ES-I3 (cell line): Measurements from ENCODE around the gene OR1L8.
"Not testable (repeated sequence)": the region's sequence is repeated elsewhere in the genome, so short reads cannot be mapped to it uniquely, and the experiment has no call there.

Source experiments
- H3K36me3 ChIP-seq: 2 replicates; pipeline ENCODE4 v1.6.1; 2013; ENCODE audit warnings: mild to moderate bottlenecking, low read length, control low read depth, moderate library complexity; ENCODE audit not compliant: insufficient read depth
- H3K4me1 ChIP-seq: 2 replicates; pipeline ENCODE4 v1.6.1; 2013; ENCODE audit warnings: mild to moderate bottlenecking, control low read depth, low read length; ENCODE audit not compliant: insufficient read depth
- H3K9ac ChIP-seq: 2 replicates; pipeline ENCODE4 v1.6.1; 2013; ENCODE audit warnings: low read depth, mild to moderate bottlenecking, low read length, moderate library complexity
- H3K9me3 ChIP-seq: 2 replicates; pipeline ENCODE4 v1.6.1; 2013; ENCODE audit warnings: mild to moderate bottlenecking, low read length, moderate library complexity; ENCODE audit not compliant: control insufficient read depth, insufficient read depth

OR1L8 gene

GRCh38 chr9:122538757-122539156 is 44.4 kb downstream of the OR1L8 start:
- no peaks in the 10 kb centered on the region for H3K36me3 ChIP-seq
- peaks cover 4% of the 10 kb centered on the region for H3K9me3 ChIP-seq
- no peak overlapping the region for H3K9ac ChIP-seq
- no peaks in the 10 kb centered on the region for H3K4me1 ChIP-seq

- H3K9ac ChIP-seq, H3K9me3 ChIP-seq, H3K4me1 ChIP-seq, H3K36me3 ChIP-seq: not testable (repeated sequence)
These were observed 46.1 kb downstream of the OR1L8 start for GRCh38 chr9:122537066-122537465.

- H3K9ac ChIP-seq, result no peak overlapping the region
- no peaks in the 10 kb centered on the region for H3K36me3 ChIP-seq
- no peaks in the 10 kb centered on the region for H3K4me1 ChIP-seq
- H3K9me3 ChIP-seq, result peaks cover 4% of the 10 kb centered on the region
These were observed 47.0 kb downstream of the OR1L8 start for GRCh38 chr9:122536134-122536533.

- not testable (repeated sequence) for H3K9ac ChIP-seq, H3K36me3 ChIP-seq, H3K9me3 ChIP-seq
These were observed 52.0 kb downstream of the OR1L8 start for GRCh38 chr9:122531157-122531556.

GRCh38 chr9:122527193-122527592 is 56.0 kb downstream of the OR1L8 start, which contains the start of gene OR1N1:
TSS of gene OR1N1 (minus strand) at chr9:122527293. CDS start at chr9:122527293, 0 bp downstream.
- Histone ChIP-seq H3K9me3 (no peaks in the 10 kb centered on the region), H3K4me1 (no peaks in the 10 kb centered on the region), H3K36me3 (no peaks in the 10 kb centered on the region), H3K9ac (no peak within 1 kb of the TSS)

More at GRCh38 chr9:122531157-122531556, 52.0 kb downstream of the OR1L8 start:
- H3K4me1 ChIP-seq, result not testable (repeated sequence)

- no peaks in the 10 kb centered on the region for H3K36me3 ChIP-seq
- no peaks in the 10 kb centered on the region for H3K4me1 ChIP-seq
- no peaks in the 10 kb centered on the region for H3K9me3 ChIP-seq
- H3K9ac ChIP-seq, result no peak overlapping the region
These were observed 56.6 kb downstream of the OR1L8 start for GRCh38 chr9:122526602-122527001.

GRCh38 chr9:122519376-122519775 is 63.8 kb downstream of the OR1L8 start:
- Histone ChIP-seq H3K36me3 (no peaks in the 10 kb centered on the region), H3K9me3 (no peaks in the 10 kb centered on the region)

GRCh38 chr9:122518841-122519240 is 64.3 kb downstream of the OR1L8 start, which contains the start of gene OR1J4:
TSS of gene OR1J4 (plus strand) at chr9:122519141. CDS start at chr9:122519141, 0 bp downstream.
- no peaks in the 10 kb centered on the region for H3K36me3 ChIP-seq
- no peaks in the 10 kb centered on the region for H3K9me3 ChIP-seq
- no peaks in the 10 kb centered on the region for H3K4me1 ChIP-seq
- H3K9ac ChIP-seq, result no peak within 1 kb of the TSS

More at GRCh38 chr9:122519376-122519775, 63.8 kb downstream of the OR1L8 start:
- H3K4me1 ChIP-seq, result no peaks in the 10 kb centered on the region
- no peak overlapping the region for H3K9ac ChIP-seq

GRCh38 chr9:122518226-122518625 is 65.0 kb downstream of the OR1L8 start:
- Histone ChIP-seq H3K36me3 (no peaks in the 10 kb centered on the region), H3K4me1 (no peaks in the 10 kb centered on the region), H3K9ac (no peak overlapping the region), H3K9me3 (no peaks in the 10 kb centered on the region)
